ENCODE measurements around the gene COG3. TPM values are rescaled to one million over a fixed set of nuclear protein-coding genes. Genes with fewer than 3 reads are reported as not detected.
A peak's percentile ranks its signal among the peaks of the same experiment; 100 is the strongest.

COG3 gene
- total and polyA plus RNA-seq, 2 experiments from 2014 or later, result 17.1 to 23.9 TPM

- no peak overlapping the region for H3K27ac ChIP-seq (ENCODE audit: low read depth)
- H3K4me3 ChIP-seq, result no peak overlapping the region
- no peaks in the 10 kb centered on the region for H4K20me1 ChIP-seq (replicated peaks; ENCODE audit: insufficient read depth)
- no peaks in the 10 kb centered on the region for H3K36me3 ChIP-seq (ENCODE audit: insufficient read depth)
- 0 out of 2 replicates have a peak, but pooled peaks cover 3% of the 10 kb centered on the region for H3K4me1 ChIP-seq (ENCODE audit: insufficient read depth)
- Mint-ChIP-seq H3K27ac (0 out of 2 replicates have a peak overlapping the region, but pooled peaks have one; percentile 49), H3K9me3 (no peaks in the 10 kb centered on the region), H3K4me3 (no peak overlapping the region), H3K4me1 (peaks cover 7% of the 10 kb centered on the region), H3K36me3 (ENCODE audit: low read depth) (no peaks in the 10 kb centered on the region), H3K27me3 (ENCODE audit: insufficient read depth, low read depth, poor library complexity) (peaks cover 5% of the 10 kb centered on the region)
- ATAC-seq, result no peak
- H3F3A ChIP-seq (replicated peaks; ENCODE audit: low read depth), result no peaks in the 10 kb centered on the region
- no peaks in the 10 kb centered on the region for H3K79me2 ChIP-seq (replicated peaks; ENCODE audit: insufficient read depth)
- no peak overlapping the region for H3K4me2 ChIP-seq
- TF ChIP-seq STAT1 (IDR thresholded peaks at IDR 0.05; ENCODE audit: unreplicated experiment) (no peak), JUNB (IDR thresholded peaks at IDR 0.05; ENCODE audit: unreplicated experiment) (no peak), ZNF331 (CRISPR knock-in tag; IDR thresholded peaks at IDR 0.05; ENCODE audit: low read depth) (no peak), EZH2 (IDR thresholded peaks at IDR 0.05; ENCODE audit: low read depth, unreplicated experiment) (no peak), ZNF114 (CRISPR knock-in tag; IDR thresholded peaks at IDR 0.05) (no peak), NANOG (IDR thresholded peaks at IDR 0.05; ENCODE audit: borderline replicate concordance) (no peak), EZH2phosphoT487 (IDR thresholded peaks at IDR 0.05; ENCODE audit: unreplicated experiment) (no peak), CTCF (conservative IDR thresholded peaks at IDR 0.05; ENCODE audit: low read depth in 2 of 2) (no peak), CREB1 (CRISPR knock-in tag; IDR thresholded peaks at IDR 0.05; ENCODE audit: low read depth) (no peak), POLR2AphosphoS5 (IDR thresholded peaks at IDR 0.05; ENCODE audit: low read depth) (no peak), ETS1 (IDR thresholded peaks at IDR 0.05) (no peak), REST (IDR thresholded peaks at IDR 0.05; ENCODE audit: unreplicated experiment) (no peak)
- TF ChIP-seq, protein P1, sequence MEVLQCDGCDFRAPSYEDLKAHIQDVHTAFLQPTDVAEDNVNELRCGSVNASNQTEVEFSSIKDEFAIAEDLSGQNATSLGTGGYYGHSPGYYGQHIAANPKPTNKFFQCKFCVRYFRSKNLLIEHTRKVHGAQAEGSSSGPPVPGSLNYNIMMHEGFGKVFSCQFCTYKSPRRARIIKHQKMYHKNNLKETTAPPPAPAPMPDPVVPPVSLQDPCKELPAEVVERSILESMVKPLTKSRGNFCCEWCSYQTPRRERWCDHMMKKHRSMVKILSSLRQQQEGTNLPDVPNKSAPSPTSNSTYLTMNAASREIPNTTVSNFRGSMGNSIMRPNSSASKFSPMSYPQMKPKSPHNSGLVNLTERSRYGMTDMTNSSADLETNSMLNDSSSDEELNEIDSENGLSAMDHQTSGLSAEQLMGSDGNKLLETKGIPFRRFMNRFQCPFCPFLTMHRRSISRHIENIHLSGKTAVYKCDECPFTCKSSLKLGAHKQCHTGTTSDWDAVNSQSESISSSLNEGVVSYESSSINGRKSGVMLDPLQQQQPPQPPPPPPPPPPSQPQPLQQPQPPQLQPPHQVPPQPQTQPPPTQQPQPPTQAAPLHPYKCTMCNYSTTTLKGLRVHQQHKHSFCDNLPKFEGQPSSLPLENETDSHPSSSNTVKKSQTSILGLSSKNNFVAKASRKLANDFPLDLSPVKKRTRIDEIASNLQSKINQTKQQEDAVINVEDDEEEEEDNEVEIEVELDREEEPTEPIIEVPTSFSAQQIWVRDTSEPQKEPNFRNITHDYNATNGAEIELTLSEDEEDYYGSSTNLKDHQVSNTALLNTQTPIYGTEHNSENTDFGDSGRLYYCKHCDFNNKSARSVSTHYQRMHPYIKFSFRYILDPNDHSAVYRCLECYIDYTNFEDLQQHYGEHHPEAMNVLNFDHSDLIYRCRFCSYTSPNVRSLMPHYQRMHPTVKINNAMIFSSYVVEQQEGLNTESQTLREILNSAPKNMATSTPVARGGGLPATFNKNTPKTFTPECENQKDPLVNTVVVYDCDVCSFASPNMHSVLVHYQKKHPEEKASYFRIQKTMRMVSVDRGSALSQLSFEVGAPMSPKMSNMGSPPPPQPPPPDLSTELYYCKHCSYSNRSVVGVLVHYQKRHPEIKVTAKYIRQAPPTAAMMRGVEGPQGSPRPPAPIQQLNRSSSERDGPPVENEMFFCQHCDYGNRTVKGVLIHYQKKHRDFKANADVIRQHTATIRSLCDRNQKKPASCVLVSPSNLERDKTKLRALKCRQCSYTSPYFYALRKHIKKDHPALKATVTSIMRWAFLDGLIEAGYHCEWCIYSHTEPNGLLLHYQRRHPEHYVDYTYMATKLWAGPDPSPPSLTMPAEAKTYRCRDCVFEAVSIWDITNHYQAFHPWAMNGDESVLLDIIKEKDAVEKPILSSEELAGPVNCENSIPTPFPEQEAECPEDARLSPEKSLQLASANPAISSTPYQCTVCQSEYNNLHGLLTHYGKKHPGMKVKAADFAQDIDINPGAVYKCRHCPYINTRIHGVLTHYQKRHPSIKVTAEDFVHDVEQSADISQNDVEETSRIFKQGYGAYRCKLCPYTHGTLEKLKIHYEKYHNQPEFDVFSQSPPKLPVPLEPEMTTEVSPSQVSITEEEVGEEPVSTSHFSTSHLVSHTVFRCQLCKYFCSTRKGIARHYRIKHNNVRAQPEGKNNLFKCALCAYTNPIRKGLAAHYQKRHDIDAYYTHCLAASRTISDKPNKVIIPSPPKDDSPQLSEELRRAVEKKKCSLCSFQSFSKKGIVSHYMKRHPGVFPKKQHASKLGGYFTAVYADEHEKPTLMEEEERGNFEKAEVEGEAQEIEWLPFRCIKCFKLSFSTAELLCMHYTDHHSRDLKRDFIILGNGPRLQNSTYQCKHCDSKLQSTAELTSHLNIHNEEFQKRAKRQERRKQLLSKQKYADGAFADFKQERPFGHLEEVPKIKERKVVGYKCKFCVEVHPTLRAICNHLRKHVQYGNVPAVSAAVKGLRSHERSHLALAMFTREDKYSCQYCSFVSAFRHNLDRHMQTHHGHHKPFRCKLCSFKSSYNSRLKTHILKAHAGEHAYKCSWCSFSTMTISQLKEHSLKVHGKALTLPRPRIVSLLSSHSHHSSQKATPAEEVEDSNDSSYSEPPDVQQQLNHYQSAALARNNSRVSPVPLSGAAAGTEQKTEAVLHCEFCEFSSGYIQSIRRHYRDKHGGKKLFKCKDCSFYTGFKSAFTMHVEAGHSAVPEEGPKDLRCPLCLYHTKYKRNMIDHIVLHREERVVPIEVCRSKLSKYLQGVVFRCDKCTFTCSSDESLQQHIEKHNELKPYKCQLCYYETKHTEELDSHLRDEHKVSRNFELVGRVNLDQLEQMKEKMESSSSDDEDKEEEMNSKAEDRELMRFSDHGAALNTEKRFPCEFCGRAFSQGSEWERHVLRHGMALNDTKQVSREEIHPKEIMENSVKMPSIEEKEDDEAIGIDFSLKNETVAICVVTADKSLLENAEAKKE (CRISPR knock-in tag; IDR thresholded peaks at IDR 0.05), result no peak
- DNase-seq (ENCODE audit: low spot score), result no peak
- peaks cover 12% of the 10 kb centered on the region; the same call in 1 of the 2 replicates for H3K9me2 ChIP-seq (ENCODE audit: insufficient read depth)
- H2AFZ ChIP-seq, result no peak overlapping the region
- H3K27me3 ChIP-seq (ENCODE audit: insufficient read depth), result no peaks in the 10 kb centered on the region
Observed at GRCh38 chr13:45575830-45576180, 111.1 kb downstream of the COG3 start.

Data from GM23338 (cell line).